H9 (cell line): ENCODE results near the gene FAM13A. TPM values are rescaled to one million over a fixed set of nuclear protein-coding genes. Genes with fewer than 3 reads are reported as not detected.

Experiments
- DNase-seq: peaks from one replicate; pipeline ENCODE4 v3.0.0-alpha.2; 2017
- H2AFZ ChIP-seq: one replicate; pipeline ENCODE4 v1.6.1; 2013; ENCODE audit warnings: mild to moderate bottlenecking, low read length, control low read depth, moderate library complexity
- H2AK5ac ChIP-seq: 2 replicates; pipeline ENCODE4 v1.6.1; 2013; ENCODE audit warnings: low read length, control low read depth, mixed read lengths; ENCODE audit not compliant: insufficient read length
- H2BK120ac ChIP-seq: one replicate; pipeline ENCODE4 v1.6.1; 2013; ENCODE audit warnings: low read depth, mild to moderate bottlenecking, low read length, control low read depth, inconsistent platforms; ENCODE audit not compliant: poor library complexity, severe bottlenecking
- H2BK12ac ChIP-seq: 2 replicates; pipeline ENCODE4 v1.6.1; 2013; ENCODE audit warnings: low read length, control low read depth, mixed read lengths, low read depth; ENCODE audit not compliant: insufficient read length
- H2BK15ac ChIP-seq: 2 replicates; pipeline ENCODE4 v1.6.1; 2013; ENCODE audit warnings: low read depth, low read length, control low read depth
- H2BK20ac ChIP-seq: one replicate; pipeline ENCODE4 v1.6.1; 2013; ENCODE audit warnings: low read depth, mild to moderate bottlenecking, low read length, control low read depth, inconsistent platforms; ENCODE audit not compliant: poor library complexity, severe bottlenecking
- H2BK5ac ChIP-seq: 2 replicates; pipeline ENCODE4 v1.6.1; 2013; ENCODE audit warnings: low read length, control low read depth, mixed read lengths; ENCODE audit not compliant: insufficient read length
- H3K14ac ChIP-seq: 2 replicates; pipeline ENCODE4 v1.6.1; 2013; ENCODE audit warnings: low read length, control low read depth; ENCODE audit not compliant: insufficient read depth
- H3K18ac ChIP-seq: 2 replicates; pipeline ENCODE4 v1.6.1; 2013; ENCODE audit warnings: low read depth, mild to moderate bottlenecking, mixed read lengths, low read length, control low read depth; ENCODE audit not compliant: insufficient read length
- H3K23ac ChIP-seq: 2 replicates; pipeline ENCODE4 v1.6.1; 2013; ENCODE audit warnings: low read length, control low read depth, mixed read lengths, low read depth; ENCODE audit not compliant: insufficient read length
- H3K23me2 ChIP-seq: 2 replicates; pipeline ENCODE4 v1.6.1; 2013; ENCODE audit warnings: low read depth, mild to moderate bottlenecking, mixed read lengths, low read length, control low read depth; ENCODE audit not compliant: insufficient read length, poor library complexity, severe bottlenecking
- H3K27ac ChIP-seq: 2 replicates; pipeline ENCODE4 v1.5.1; 2013; ENCODE audit warnings: low read length, control low read depth, mixed read lengths, low read depth; ENCODE audit not compliant: insufficient read length
- H3K27me3 ChIP-seq: 2 replicates; pipeline ENCODE4 v1.6.1; 2013; ENCODE audit warnings: low read length, control low read depth, inconsistent platforms; ENCODE audit not compliant: insufficient read depth
- H3K4ac ChIP-seq: 2 replicates; pipeline ENCODE4 v1.6.1; 2013; ENCODE audit warnings: low read depth, mild to moderate bottlenecking, control low read depth, inconsistent platforms, low read length, moderate library complexity
- H3K4me1 ChIP-seq: 2 replicates; pipeline ENCODE4 v1.6.1; 2013; ENCODE audit warnings: low read length, control low read depth, inconsistent platforms; ENCODE audit not compliant: insufficient read depth
- H3K4me2 ChIP-seq: 2 replicates; pipeline ENCODE4 v1.6.1; 2013; ENCODE audit warnings: low read length, control low read depth, mixed read lengths; ENCODE audit not compliant: insufficient read length, insufficient read depth
- H3K56ac ChIP-seq: 2 replicates; pipeline ENCODE4 v1.6.1; 2013; ENCODE audit warnings: low read depth, mild to moderate bottlenecking, mixed read lengths, low read length, control low read depth; ENCODE audit not compliant: insufficient read length
- H3K79me1 ChIP-seq: 2 replicates; pipeline ENCODE4 v1.6.1; 2013; ENCODE audit warnings: low read depth, mild to moderate bottlenecking, moderate library complexity, low read length, control low read depth, inconsistent platforms; ENCODE audit not compliant: insufficient read depth, poor library complexity, severe bottlenecking
- H3K79me2 ChIP-seq: 2 replicates; pipeline ENCODE4 v1.6.1; 2013; ENCODE audit warnings: low read length, control low read depth, inconsistent platforms; ENCODE audit not compliant: insufficient read depth
- H3K9ac ChIP-seq: 2 replicates; pipeline ENCODE4 v1.6.1; 2013; ENCODE audit warnings: low read length, control low read depth, mixed read lengths; ENCODE audit not compliant: insufficient read length; ENCODE audit errors: extremely low read depth
- H3K9me3 ChIP-seq: one replicate; pipeline ENCODE4 v1.6.1; 2013; ENCODE audit warnings: low read depth, low read length, inconsistent platforms; ENCODE audit not compliant: control insufficient read depth
- H3T11ph ChIP-seq: one replicate; pipeline ENCODE4 v1.6.1; 2013; ENCODE audit warnings: mild to moderate bottlenecking, low read length, control low read depth, inconsistent platforms
- H4K20me1 ChIP-seq: one replicate; pipeline ENCODE4 v1.6.1; 2013; ENCODE audit not compliant: control insufficient read depth, insufficient read length, insufficient read depth
- H4K5ac ChIP-seq: 2 replicates; pipeline ENCODE4 v1.6.1; 2013; ENCODE audit warnings: low read depth, mild to moderate bottlenecking, mixed read lengths, low read length, control low read depth; ENCODE audit not compliant: insufficient read length
- H4K8ac ChIP-seq: replicated peaks from 2 replicates; pipeline ENCODE4 v1.6.1; 2013; ENCODE audit warnings: low read length, control low read depth, mixed read lengths, low read depth; ENCODE audit not compliant: insufficient read length
- H4K91ac ChIP-seq: 2 replicates; pipeline ENCODE4 v1.6.1; 2013; ENCODE audit warnings: low read depth, mild to moderate bottlenecking, moderate library complexity, mixed read lengths, low read length, control low read depth; ENCODE audit not compliant: insufficient read length
- H3K27ac Mint-ChIP-seq, 3 experiments: 2 replicates in 2 of 3; 3 replicates in 1 of 3; pipeline ENCODE4 v1.8.0; 2020 to 2021; ENCODE audit warnings: mixed read lengths in 3 of 3, mild to moderate bottlenecking in 1 of 3, moderate library complexity in 1 of 3
- H3K27me3 Mint-ChIP-seq: 2 replicates; pipeline ENCODE4 v1.8.0; 2021; ENCODE audit warnings: low read depth, mild to moderate bottlenecking, moderate library complexity, mixed read lengths
- H3K36me3 Mint-ChIP-seq, 3 experiments: 2 replicates in 2 of 3; 3 replicates in 1 of 3; pipeline ENCODE4 v1.8.0; 2020 to 2021; ENCODE audit warnings: low read depth in 3 of 3, mixed read lengths in 3 of 3; ENCODE audit not compliant: insufficient read depth in 1 of 3
- H3K4me1 Mint-ChIP-seq, 2 experiments: 2 replicates each; pipeline ENCODE4 v1.8.0; 2020; ENCODE audit warnings: mixed read lengths in 2 of 2
- H3K4me3 Mint-ChIP-seq, 2 experiments: 2 replicates in 1 of 2; 3 replicates in 1 of 2; pipeline ENCODE4 v1.8.0; 2020 to 2021; ENCODE audit warnings: mild to moderate bottlenecking in 2 of 2, mixed read lengths in 2 of 2, moderate library complexity in 1 of 2
- H3K9me3 Mint-ChIP-seq, 2 experiments: 2 replicates in 1 of 2; 3 replicates in 1 of 2; pipeline ENCODE4 v1.8.0; 2020; ENCODE audit warnings: mild to moderate bottlenecking in 2 of 2, mixed read lengths in 2 of 2, moderate library complexity in 1 of 2
- CTCF ChIP-seq: fragments of 200-600 bp; sonication (generic); conservative IDR thresholded peaks from 3 replicates; pipeline ENCODE4 v1.8.0; 2021; ENCODE audit warnings: antibody characterized with exemption, mild to moderate bottlenecking
- whole genome bisulfite sequencing: extraction: QIAGEN DNeasy Blood & Tissue Kit; methylation state at CpG from one replicate; pipeline ENCODE4 v1.1.7; 2013; ENCODE audit warnings: missing lambda C conversion rate, low lambda C conversion rate, mixed read lengths; ENCODE audit not compliant: insufficient read length; ENCODE audit errors: extremely low coverage; 5-methylcytosine and 5-hydroxymethylcytosine counted together
- total RNA-seq: library from RNA; stranded (reverse); gene quantifications from 2 replicates; pipeline ENCODE4 v1.2.1, GENCODE V29; 2021

FAM13A gene
- total RNA-seq, 1 experiment from 2014 or later: 12.7 TPM

GRCh38 chr4:88788424-88788823, 268.6 kb downstream of the FAM13A start:
- no peaks in the 10 kb centered on the region for H3K23me2 ChIP-seq
- H3K56ac ChIP-seq: no peak overlapping the region
- no peaks in the 10 kb centered on the region for H3K27me3 Mint-ChIP-seq
- H3K9ac ChIP-seq: no peak overlapping the region
- H3K27ac ChIP-seq: no peak overlapping the region
- H3K27ac Mint-ChIP-seq: no peak overlapping the region
- no peak overlapping the region for H2BK120ac ChIP-seq
- H3K4me1 Mint-ChIP-seq: peaks cover 12 to 13% of the 10 kb centered on the region in 2 experiments
- H3K18ac ChIP-seq: no peak overlapping the region
- H3K4me3 Mint-ChIP-seq: no peak overlapping the region
- no peak overlapping the region for H3K23ac ChIP-seq
- no peaks in the 10 kb centered on the region for H3K9me3 Mint-ChIP-seq
- H4K91ac ChIP-seq: no peak overlapping the region
- H3T11ph ChIP-seq: no peak overlapping the region
- no peak for TF ChIP-seq CTCF
- H2BK12ac ChIP-seq: no peak overlapping the region
- H2BK20ac ChIP-seq: no peak overlapping the region
- no peak overlapping the region for H3K14ac ChIP-seq
- no peaks in the 10 kb centered on the region for H3K79me2 ChIP-seq
- no peak overlapping the region for H4K8ac ChIP-seq
- no peaks in the 10 kb centered on the region for H3K9me3 ChIP-seq
- peaks cover 0 to 11% (median 2%) of the 10 kb centered on the region in 3 experiments; a peak in 3 of 7 replicates for H3K36me3 Mint-ChIP-seq
- no peak overlapping the region for H2AK5ac ChIP-seq
- no peak overlapping the region for H4K5ac ChIP-seq
- WGBS: no CpG with 5 or more reads among the region's 1 CpG
- no peak overlapping the region for H2AFZ ChIP-seq
- no peak overlapping the region for H3K4ac ChIP-seq
- no peaks in the 10 kb centered on the region for H3K79me1 ChIP-seq
- H2BK5ac ChIP-seq: no peak overlapping the region
- H2BK15ac ChIP-seq: no peak overlapping the region
- H4K20me1 ChIP-seq: no peaks in the 10 kb centered on the region
- H3K4me1 ChIP-seq: no peaks in the 10 kb centered on the region
- DNase-seq: no peak
- H3K4me2 ChIP-seq: no peak overlapping the region
- no peaks in the 10 kb centered on the region for H3K27me3 ChIP-seq
